ENCODE results near the gene GPR183. TPM values are rescaled to one million over a fixed set of nuclear protein-coding genes. Genes with fewer than 3 reads are reported as not detected.

GPR183 gene
- total RNA-seq, 1 experiment from 2014 or later: 0.15 TPM

- no TSS peak for BruUV-seq (replicated peaks)
- intact Hi-C loops (cut with micrococcal nuclease; ENCODE audit: unreplicated experiment): no loop called here
- TF ChIP-seq TCF7L2 (IDR thresholded peaks at IDR 0.05; ENCODE audit: low read depth, low read length) (no peak), SIN3A (IDR thresholded peaks at IDR 0.05; ENCODE audit: borderline replicate concordance, insufficient read depth, low read depth, low read length) (no peak), POLR2AphosphoS5 (IDR thresholded peaks at IDR 0.05; ENCODE audit: low read depth, low read length) (no peak), REST (IDR thresholded peaks at IDR 0.05; ENCODE audit: insufficient read depth in 1 of 2, low read depth in 2 of 2, low read length in 1 of 2) (no peak)
- TF ChIP-seq, protein P1, sequence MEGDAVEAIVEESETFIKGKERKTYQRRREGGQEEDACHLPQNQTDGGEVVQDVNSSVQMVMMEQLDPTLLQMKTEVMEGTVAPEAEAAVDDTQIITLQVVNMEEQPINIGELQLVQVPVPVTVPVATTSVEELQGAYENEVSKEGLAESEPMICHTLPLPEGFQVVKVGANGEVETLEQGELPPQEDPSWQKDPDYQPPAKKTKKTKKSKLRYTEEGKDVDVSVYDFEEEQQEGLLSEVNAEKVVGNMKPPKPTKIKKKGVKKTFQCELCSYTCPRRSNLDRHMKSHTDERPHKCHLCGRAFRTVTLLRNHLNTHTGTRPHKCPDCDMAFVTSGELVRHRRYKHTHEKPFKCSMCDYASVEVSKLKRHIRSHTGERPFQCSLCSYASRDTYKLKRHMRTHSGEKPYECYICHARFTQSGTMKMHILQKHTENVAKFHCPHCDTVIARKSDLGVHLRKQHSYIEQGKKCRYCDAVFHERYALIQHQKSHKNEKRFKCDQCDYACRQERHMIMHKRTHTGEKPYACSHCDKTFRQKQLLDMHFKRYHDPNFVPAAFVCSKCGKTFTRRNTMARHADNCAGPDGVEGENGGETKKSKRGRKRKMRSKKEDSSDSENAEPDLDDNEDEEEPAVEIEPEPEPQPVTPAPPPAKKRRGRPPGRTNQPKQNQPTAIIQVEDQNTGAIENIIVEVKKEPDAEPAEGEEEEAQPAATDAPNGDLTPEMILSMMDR (IDR thresholded peaks at IDR 0.05): no peak
- Histone ChIP-seq H3K4me3 (ENCODE audit: low read depth in 2 of 2, low read length in 2 of 2) (no peak overlapping the region), H3K27me3 (ENCODE audit: control insufficient read depth, insufficient read depth, low read length) (no peaks in the 10 kb centered on the region), H3K4me1 (ENCODE audit: control insufficient read depth, insufficient read depth, low read length) (no peaks in the 10 kb centered on the region), H3K27ac (ENCODE audit: low read length) (no peak overlapping the region), H3K9me3 (ENCODE audit: control insufficient read depth, insufficient read depth, low read depth, low read length) (no peaks in the 10 kb centered on the region), H3K36me3 (ENCODE audit: control insufficient read depth, insufficient read depth, low read length) (no peaks in the 10 kb centered on the region; the same call in 1 of the 2 replicates)
- POLR2A ChIA-PET: no interaction called here
- no peak for ATAC-seq
- CTCF ChIA-PET: no interaction called here
- no peak for DNase-seq (ENCODE audit: low read depth, low spot score)
- in situ Hi-C loops (cut with HindIII; ENCODE audit: low pct_unique_long_range_greater_than_20kb, low sequenced_read_pairs): no loop called here
Observed at GRCh38 chr13:99261059-99261458, 46.1 kb downstream of the GPR183 start.

- Histone ChIP-seq H3K27ac (ENCODE audit: low read length) (no peak overlapping the region), H3K9me3 (ENCODE audit: control insufficient read depth, insufficient read depth, low read depth, low read length) (no peaks in the 10 kb centered on the region), H3K4me3 (ENCODE audit: low read depth in 2 of 2, low read length in 2 of 2) (no peak overlapping the region), H3K4me1 (ENCODE audit: control insufficient read depth, insufficient read depth, low read length) (no peaks in the 10 kb centered on the region), H3K27me3 (ENCODE audit: control insufficient read depth, insufficient read depth, low read length) (no peaks in the 10 kb centered on the region), H3K36me3 (ENCODE audit: control insufficient read depth, insufficient read depth, low read length) (no peaks in the 10 kb centered on the region; the same call in 1 of the 2 replicates)
- intact Hi-C loops (cut with micrococcal nuclease; ENCODE audit: unreplicated experiment) (no loop called here), in situ Hi-C loops (cut with HindIII; ENCODE audit: low pct_unique_long_range_greater_than_20kb, low sequenced_read_pairs) (no loop called here)
- ATAC-seq (no peak), DNase-seq (ENCODE audit: low read depth, low spot score) (no peak)
- TF ChIP-seq POLR2AphosphoS5 (IDR thresholded peaks at IDR 0.05; ENCODE audit: low read depth, low read length) (no peak), REST (IDR thresholded peaks at IDR 0.05; ENCODE audit: insufficient read depth in 1 of 2, low read depth in 2 of 2, low read length in 1 of 2) (no peak), TCF7L2 (IDR thresholded peaks at IDR 0.05; ENCODE audit: low read depth, low read length) (no peak), SIN3A (IDR thresholded peaks at IDR 0.05; ENCODE audit: borderline replicate concordance, insufficient read depth, low read depth, low read length) (no peak)
- TF ChIP-seq, protein P1 (IDR thresholded peaks at IDR 0.05): no peak
- ChIA-PET POLR2A (interaction anchor here (0.5 kb wide), 1 partner anchor 8 kb away, joined by 3 read pairs; no protein-coding TSS in a partner anchor), CTCF (no interaction called here)
- BruUV-seq (replicated peaks): no TSS peak
Observed at GRCh38 chr13:99260216-99260615, 47.0 kb downstream of the GPR183 start.

Measured in Panc1 (cell line).